H9 (cell line): ENCODE data around the gene RBL2. TPM values are rescaled to one million over a fixed set of nuclear protein-coding genes. Genes with fewer than 3 reads are reported as not detected.

Experiments used
- DNase-seq: peaks from one replicate; pipeline ENCODE4 v3.0.0-alpha.2; 2017
- H2AFZ ChIP-seq: one replicate; pipeline ENCODE4 v1.6.1; 2013; ENCODE audit warnings: mild to moderate bottlenecking, low read length, control low read depth, moderate library complexity
- H2AK5ac ChIP-seq: 2 replicates; pipeline ENCODE4 v1.6.1; 2013; ENCODE audit warnings: low read length, control low read depth, mixed read lengths; ENCODE audit not compliant: insufficient read length
- H2BK120ac ChIP-seq: one replicate; pipeline ENCODE4 v1.6.1; 2013; ENCODE audit warnings: low read depth, mild to moderate bottlenecking, low read length, control low read depth, inconsistent platforms; ENCODE audit not compliant: poor library complexity, severe bottlenecking
- H2BK12ac ChIP-seq: 2 replicates; pipeline ENCODE4 v1.6.1; 2013; ENCODE audit warnings: low read length, control low read depth, mixed read lengths, low read depth; ENCODE audit not compliant: insufficient read length
- H2BK15ac ChIP-seq: 2 replicates; pipeline ENCODE4 v1.6.1; 2013; ENCODE audit warnings: low read depth, low read length, control low read depth
- H2BK20ac ChIP-seq: one replicate; pipeline ENCODE4 v1.6.1; 2013; ENCODE audit warnings: low read depth, mild to moderate bottlenecking, low read length, control low read depth, inconsistent platforms; ENCODE audit not compliant: poor library complexity, severe bottlenecking
- H2BK5ac ChIP-seq: 2 replicates; pipeline ENCODE4 v1.6.1; 2013; ENCODE audit warnings: low read length, control low read depth, mixed read lengths; ENCODE audit not compliant: insufficient read length
- H3K14ac ChIP-seq: 2 replicates; pipeline ENCODE4 v1.6.1; 2013; ENCODE audit warnings: low read length, control low read depth; ENCODE audit not compliant: insufficient read depth
- H3K18ac ChIP-seq: 2 replicates; pipeline ENCODE4 v1.6.1; 2013; ENCODE audit warnings: low read depth, mild to moderate bottlenecking, mixed read lengths, low read length, control low read depth; ENCODE audit not compliant: insufficient read length
- H3K23ac ChIP-seq: 2 replicates; pipeline ENCODE4 v1.6.1; 2013; ENCODE audit warnings: low read length, control low read depth, mixed read lengths, low read depth; ENCODE audit not compliant: insufficient read length
- H3K23me2 ChIP-seq: 2 replicates; pipeline ENCODE4 v1.6.1; 2013; ENCODE audit warnings: low read depth, mild to moderate bottlenecking, mixed read lengths, low read length, control low read depth; ENCODE audit not compliant: insufficient read length, poor library complexity, severe bottlenecking
- H3K27ac ChIP-seq: 2 replicates; pipeline ENCODE4 v1.5.1; 2013; ENCODE audit warnings: low read length, control low read depth, mixed read lengths, low read depth; ENCODE audit not compliant: insufficient read length
- H3K27me3 ChIP-seq: 2 replicates; pipeline ENCODE4 v1.6.1; 2013; ENCODE audit warnings: low read length, control low read depth, inconsistent platforms; ENCODE audit not compliant: insufficient read depth
- H3K4ac ChIP-seq: 2 replicates; pipeline ENCODE4 v1.6.1; 2013; ENCODE audit warnings: low read depth, mild to moderate bottlenecking, control low read depth, inconsistent platforms, low read length, moderate library complexity
- H3K4me1 ChIP-seq: 2 replicates; pipeline ENCODE4 v1.6.1; 2013; ENCODE audit warnings: low read length, control low read depth, inconsistent platforms; ENCODE audit not compliant: insufficient read depth
- H3K4me2 ChIP-seq: 2 replicates; pipeline ENCODE4 v1.6.1; 2013; ENCODE audit warnings: low read length, control low read depth, mixed read lengths; ENCODE audit not compliant: insufficient read length, insufficient read depth
- H3K56ac ChIP-seq: 2 replicates; pipeline ENCODE4 v1.6.1; 2013; ENCODE audit warnings: low read depth, mild to moderate bottlenecking, mixed read lengths, low read length, control low read depth; ENCODE audit not compliant: insufficient read length
- H3K79me1 ChIP-seq: 2 replicates; pipeline ENCODE4 v1.6.1; 2013; ENCODE audit warnings: low read depth, mild to moderate bottlenecking, moderate library complexity, low read length, control low read depth, inconsistent platforms; ENCODE audit not compliant: insufficient read depth, poor library complexity, severe bottlenecking
- H3K79me2 ChIP-seq: 2 replicates; pipeline ENCODE4 v1.6.1; 2013; ENCODE audit warnings: low read length, control low read depth, inconsistent platforms; ENCODE audit not compliant: insufficient read depth
- H3K9ac ChIP-seq: 2 replicates; pipeline ENCODE4 v1.6.1; 2013; ENCODE audit warnings: low read length, control low read depth, mixed read lengths; ENCODE audit not compliant: insufficient read length; ENCODE audit errors: extremely low read depth
- H3K9me3 ChIP-seq: one replicate; pipeline ENCODE4 v1.6.1; 2013; ENCODE audit warnings: low read depth, low read length, inconsistent platforms; ENCODE audit not compliant: control insufficient read depth
- H3T11ph ChIP-seq: one replicate; pipeline ENCODE4 v1.6.1; 2013; ENCODE audit warnings: mild to moderate bottlenecking, low read length, control low read depth, inconsistent platforms
- H4K20me1 ChIP-seq: one replicate; pipeline ENCODE4 v1.6.1; 2013; ENCODE audit not compliant: control insufficient read depth, insufficient read length, insufficient read depth
- H4K5ac ChIP-seq: 2 replicates; pipeline ENCODE4 v1.6.1; 2013; ENCODE audit warnings: low read depth, mild to moderate bottlenecking, mixed read lengths, low read length, control low read depth; ENCODE audit not compliant: insufficient read length
- H4K8ac ChIP-seq: replicated peaks from 2 replicates; pipeline ENCODE4 v1.6.1; 2013; ENCODE audit warnings: low read length, control low read depth, mixed read lengths, low read depth; ENCODE audit not compliant: insufficient read length
- H4K91ac ChIP-seq: 2 replicates; pipeline ENCODE4 v1.6.1; 2013; ENCODE audit warnings: low read depth, mild to moderate bottlenecking, moderate library complexity, mixed read lengths, low read length, control low read depth; ENCODE audit not compliant: insufficient read length
- H3K27ac Mint-ChIP-seq, 3 experiments: 2 replicates in 2 of 3; 3 replicates in 1 of 3; pipeline ENCODE4 v1.8.0; 2020 to 2021; ENCODE audit warnings: mixed read lengths in 3 of 3, mild to moderate bottlenecking in 1 of 3, moderate library complexity in 1 of 3
- H3K27me3 Mint-ChIP-seq: 2 replicates; pipeline ENCODE4 v1.8.0; 2021; ENCODE audit warnings: low read depth, mild to moderate bottlenecking, moderate library complexity, mixed read lengths
- H3K36me3 Mint-ChIP-seq, 3 experiments: 2 replicates in 2 of 3; 3 replicates in 1 of 3; pipeline ENCODE4 v1.8.0; 2020 to 2021; ENCODE audit warnings: low read depth in 3 of 3, mixed read lengths in 3 of 3; ENCODE audit not compliant: insufficient read depth in 1 of 3
- H3K4me1 Mint-ChIP-seq, 2 experiments: 2 replicates each; pipeline ENCODE4 v1.8.0; 2020; ENCODE audit warnings: mixed read lengths in 2 of 2
- H3K4me3 Mint-ChIP-seq, 2 experiments: 2 replicates in 1 of 2; 3 replicates in 1 of 2; pipeline ENCODE4 v1.8.0; 2020 to 2021; ENCODE audit warnings: mild to moderate bottlenecking in 2 of 2, mixed read lengths in 2 of 2, moderate library complexity in 1 of 2
- H3K9me3 Mint-ChIP-seq, 2 experiments: 2 replicates in 1 of 2; 3 replicates in 1 of 2; pipeline ENCODE4 v1.8.0; 2020; ENCODE audit warnings: mild to moderate bottlenecking in 2 of 2, mixed read lengths in 2 of 2, moderate library complexity in 1 of 2
- WGBS: extraction: QIAGEN DNeasy Blood & Tissue Kit; methylation state at CpG from one replicate; pipeline ENCODE4 v1.1.7; 2013; ENCODE audit warnings: missing lambda C conversion rate, low lambda C conversion rate, mixed read lengths; ENCODE audit not compliant: insufficient read length; ENCODE audit errors: extremely low coverage; 5-methylcytosine and 5-hydroxymethylcytosine counted together
- total RNA-seq: library from RNA; stranded (reverse); gene quantifications from 2 replicates; pipeline ENCODE4 v1.2.1, GENCODE V29; 2021
- TF ChIP-seq, protein P1 (sequence below): fragments of 200-600 bp; sonication (generic); conservative IDR thresholded peaks from 3 replicates; pipeline ENCODE4 v1.8.0; 2021; ENCODE audit warnings: antibody characterized with exemption, mild to moderate bottlenecking

The RBL2 gene
- total RNA-seq, 1 experiment from 2014 or later = 17.3 TPM

DNA sequence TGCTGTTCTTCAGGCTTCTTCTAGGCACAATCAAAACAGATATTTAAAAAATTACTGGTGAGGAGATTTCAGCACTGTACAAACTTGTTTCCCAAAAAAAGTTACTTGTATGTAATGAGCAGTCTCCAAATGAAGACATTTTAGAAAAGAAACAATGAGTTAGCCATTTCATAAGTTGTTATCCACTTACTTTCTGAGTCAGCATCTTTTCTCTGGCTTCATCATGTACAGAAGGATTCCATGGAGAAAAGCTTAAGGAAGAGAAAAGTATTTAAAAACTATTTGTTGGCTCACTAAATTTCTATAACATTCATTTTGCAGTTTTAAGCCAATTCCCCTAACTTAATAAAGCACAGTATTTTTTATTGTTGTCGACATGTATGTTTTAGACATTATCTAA, 58.2 kb downstream of the RBL2 start:
- Histone ChIP-seq H3K27me3 (no peaks in the 10 kb centered on the region), H3K79me2 (0 out of 2 replicates have a peak, but pooled peaks cover 2% of the 10 kb centered on the region), H3K23me2 (no peaks in the 10 kb centered on the region), H3K79me1 (no peaks in the 10 kb centered on the region), H2AFZ (no peak overlapping the region), H2AK5ac (no peak overlapping the region), H3K4me1 (no peaks in the 10 kb centered on the region), H4K20me1 (no peaks in the 10 kb centered on the region), H3T11ph (no peak overlapping the region), H3K4me2 (no peak overlapping the region), H3K9ac (no peak overlapping the region), H3K23ac (no peak overlapping the region), H3K4ac (no peak overlapping the region), H3K56ac (no peak overlapping the region), H2BK15ac (no peak overlapping the region), H4K5ac (no peak overlapping the region), H4K91ac (no peak overlapping the region), H3K9me3 (no peaks in the 10 kb centered on the region), H2BK120ac (no peak overlapping the region), H3K27ac (no peak overlapping the region), H2BK20ac (no peak overlapping the region), H3K14ac (no peak overlapping the region), H3K18ac (no peak overlapping the region), H2BK5ac (no peak overlapping the region), H2BK12ac (no peak overlapping the region), H4K8ac (no peak overlapping the region)
- Mint-ChIP-seq H3K9me3 (no peaks in the 10 kb centered on the region), H3K27ac (no peak overlapping the region), H3K4me1 (no peaks in the 10 kb centered on the region), H3K4me3 (no peak overlapping the region), H3K27me3 (no peaks in the 10 kb centered on the region), H3K36me3 (peaks cover 12 to 79% (median 62%) of the 10 kb centered on the region in 3 experiments; a peak in 6 of 7 replicates)
- TF ChIP-seq, protein P1, sequence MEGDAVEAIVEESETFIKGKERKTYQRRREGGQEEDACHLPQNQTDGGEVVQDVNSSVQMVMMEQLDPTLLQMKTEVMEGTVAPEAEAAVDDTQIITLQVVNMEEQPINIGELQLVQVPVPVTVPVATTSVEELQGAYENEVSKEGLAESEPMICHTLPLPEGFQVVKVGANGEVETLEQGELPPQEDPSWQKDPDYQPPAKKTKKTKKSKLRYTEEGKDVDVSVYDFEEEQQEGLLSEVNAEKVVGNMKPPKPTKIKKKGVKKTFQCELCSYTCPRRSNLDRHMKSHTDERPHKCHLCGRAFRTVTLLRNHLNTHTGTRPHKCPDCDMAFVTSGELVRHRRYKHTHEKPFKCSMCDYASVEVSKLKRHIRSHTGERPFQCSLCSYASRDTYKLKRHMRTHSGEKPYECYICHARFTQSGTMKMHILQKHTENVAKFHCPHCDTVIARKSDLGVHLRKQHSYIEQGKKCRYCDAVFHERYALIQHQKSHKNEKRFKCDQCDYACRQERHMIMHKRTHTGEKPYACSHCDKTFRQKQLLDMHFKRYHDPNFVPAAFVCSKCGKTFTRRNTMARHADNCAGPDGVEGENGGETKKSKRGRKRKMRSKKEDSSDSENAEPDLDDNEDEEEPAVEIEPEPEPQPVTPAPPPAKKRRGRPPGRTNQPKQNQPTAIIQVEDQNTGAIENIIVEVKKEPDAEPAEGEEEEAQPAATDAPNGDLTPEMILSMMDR = no peak
- no CpG with 5 or more reads among the region's 1 CpG for WGBS
- no peak for DNase-seq
